HepG2 (cell line): ENCODE measurements around the gene KNL1.

Source experiments
- RAD51 ChIP-seq: fragments of 450-650 bp; IDR thresholded peaks from 2 replicates; pipeline ENCODE4 v1.6.1; 2016; ENCODE audit warnings: borderline replicate concordance
- TF ChIP-seq, protein P1 (sequence below), 2 experiments: fragments of 450-650 bp in 1 of 2; sonication (generic) in 1 of 2; formaldehyde crosslinking in 1 of 2; IDR thresholded peaks; 2 replicates each; pipeline versions ENCODE4 v1.6.1 to v1.8.0; 2016 to 2022; ENCODE audit warnings: antibody characterized with exemption in 1 of 2, mild to moderate bottlenecking in 1 of 2, missing genetic modification reagents in 1 of 2
- TF ChIP-seq, protein P2 (sequence below): sonication (generic); formaldehyde crosslinking; IDR thresholded peaks from 2 replicates; pipeline ENCODE4 v1.4.0; 2020; ENCODE audit warnings: mild to moderate bottlenecking, missing genetic modification reagents, borderline replicate concordance

DNA sequence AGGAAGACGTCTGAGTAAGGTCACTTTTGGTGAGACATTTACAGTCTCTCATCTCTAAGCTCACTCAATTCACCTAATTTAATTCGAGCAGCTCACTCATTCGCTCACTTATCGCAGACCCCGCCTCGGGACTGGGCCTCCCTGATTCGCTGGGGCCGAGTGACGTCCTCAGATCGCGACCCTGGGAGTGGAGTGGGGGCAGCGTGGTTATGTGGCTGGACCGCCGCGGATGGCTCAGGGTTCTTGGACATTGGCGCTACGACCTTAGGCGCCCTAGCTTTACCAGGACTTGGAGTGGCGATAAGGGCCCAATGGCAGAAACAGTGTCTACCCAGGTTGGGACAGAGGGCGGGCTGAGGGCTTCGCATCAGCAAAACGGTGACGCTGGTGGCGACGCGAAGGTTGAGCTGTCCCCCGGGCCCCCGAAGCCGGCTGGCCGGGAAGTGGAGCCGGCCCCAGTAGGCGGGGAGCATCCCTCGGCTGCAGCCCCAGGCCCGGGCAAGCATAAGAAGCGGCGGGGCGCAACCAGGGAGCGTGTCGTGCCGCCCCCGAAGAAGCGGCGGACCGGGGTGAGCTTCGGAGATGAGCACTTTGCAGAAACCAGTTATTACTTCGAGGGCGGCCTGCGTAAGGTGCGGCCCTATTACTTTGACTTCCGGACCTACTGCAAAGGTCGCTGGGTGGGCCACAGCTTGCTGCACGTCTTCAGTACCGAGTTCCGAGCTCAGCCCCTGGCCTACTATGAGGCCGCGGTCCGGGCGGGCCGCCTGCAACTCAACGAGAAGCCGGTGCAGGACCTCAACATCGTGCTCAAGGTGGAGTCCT is 24.7 kb upstream of the KNL1 start, which contains the start of gene RPUSD2:
- TF ChIP-seq, protein P1, sequence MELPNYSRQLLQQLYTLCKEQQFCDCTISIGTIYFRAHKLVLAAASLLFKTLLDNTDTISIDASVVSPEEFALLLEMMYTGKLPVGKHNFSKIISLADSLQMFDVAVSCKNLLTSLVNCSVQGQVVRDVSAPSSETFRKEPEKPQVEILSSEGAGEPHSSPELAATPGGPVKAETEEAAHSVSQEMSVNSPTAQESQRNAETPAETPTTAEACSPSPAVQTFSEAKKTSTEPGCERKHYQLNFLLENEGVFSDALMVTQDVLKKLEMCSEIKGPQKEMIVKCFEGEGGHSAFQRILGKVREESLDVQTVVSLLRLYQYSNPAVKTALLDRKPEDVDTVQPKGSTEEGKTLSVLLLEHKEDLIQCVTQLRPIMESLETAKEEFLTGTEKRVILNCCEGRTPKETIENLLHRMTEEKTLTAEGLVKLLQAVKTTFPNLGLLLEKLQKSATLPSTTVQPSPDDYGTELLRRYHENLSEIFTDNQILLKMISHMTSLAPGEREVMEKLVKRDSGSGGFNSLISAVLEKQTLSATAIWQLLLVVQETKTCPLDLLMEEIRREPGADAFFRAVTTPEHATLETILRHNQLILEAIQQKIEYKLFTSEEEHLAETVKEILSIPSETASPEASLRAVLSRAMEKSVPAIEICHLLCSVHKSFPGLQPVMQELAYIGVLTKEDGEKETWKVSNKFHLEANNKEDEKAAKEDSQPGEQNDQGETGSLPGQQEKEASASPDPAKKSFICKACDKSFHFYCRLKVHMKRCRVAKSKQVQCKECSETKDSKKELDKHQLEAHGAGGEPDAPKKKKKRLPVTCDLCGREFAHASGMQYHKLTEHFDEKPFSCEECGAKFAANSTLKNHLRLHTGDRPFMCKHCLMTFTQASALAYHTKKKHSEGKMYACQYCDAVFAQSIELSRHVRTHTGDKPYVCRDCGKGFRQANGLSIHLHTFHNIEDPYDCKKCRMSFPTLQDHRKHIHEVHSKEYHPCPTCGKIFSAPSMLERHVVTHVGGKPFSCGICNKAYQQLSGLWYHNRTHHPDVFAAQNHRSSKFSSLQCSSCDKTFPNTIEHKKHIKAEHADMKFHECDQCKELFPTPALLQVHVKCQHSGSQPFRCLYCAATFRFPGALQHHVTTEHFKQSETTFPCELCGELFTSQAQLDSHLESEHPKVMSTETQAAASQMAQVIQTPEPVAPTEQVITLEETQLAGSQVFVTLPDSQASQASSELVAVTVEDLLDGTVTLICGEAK (IDR thresholded peaks at IDR 0.05) = no peak
- TF ChIP-seq, protein P1 (CRISPR knock-in tag; IDR thresholded peaks at IDR 0.05) = peak; percentile 77
- TF ChIP-seq RAD51 = no peak
- TF ChIP-seq, protein P2, sequence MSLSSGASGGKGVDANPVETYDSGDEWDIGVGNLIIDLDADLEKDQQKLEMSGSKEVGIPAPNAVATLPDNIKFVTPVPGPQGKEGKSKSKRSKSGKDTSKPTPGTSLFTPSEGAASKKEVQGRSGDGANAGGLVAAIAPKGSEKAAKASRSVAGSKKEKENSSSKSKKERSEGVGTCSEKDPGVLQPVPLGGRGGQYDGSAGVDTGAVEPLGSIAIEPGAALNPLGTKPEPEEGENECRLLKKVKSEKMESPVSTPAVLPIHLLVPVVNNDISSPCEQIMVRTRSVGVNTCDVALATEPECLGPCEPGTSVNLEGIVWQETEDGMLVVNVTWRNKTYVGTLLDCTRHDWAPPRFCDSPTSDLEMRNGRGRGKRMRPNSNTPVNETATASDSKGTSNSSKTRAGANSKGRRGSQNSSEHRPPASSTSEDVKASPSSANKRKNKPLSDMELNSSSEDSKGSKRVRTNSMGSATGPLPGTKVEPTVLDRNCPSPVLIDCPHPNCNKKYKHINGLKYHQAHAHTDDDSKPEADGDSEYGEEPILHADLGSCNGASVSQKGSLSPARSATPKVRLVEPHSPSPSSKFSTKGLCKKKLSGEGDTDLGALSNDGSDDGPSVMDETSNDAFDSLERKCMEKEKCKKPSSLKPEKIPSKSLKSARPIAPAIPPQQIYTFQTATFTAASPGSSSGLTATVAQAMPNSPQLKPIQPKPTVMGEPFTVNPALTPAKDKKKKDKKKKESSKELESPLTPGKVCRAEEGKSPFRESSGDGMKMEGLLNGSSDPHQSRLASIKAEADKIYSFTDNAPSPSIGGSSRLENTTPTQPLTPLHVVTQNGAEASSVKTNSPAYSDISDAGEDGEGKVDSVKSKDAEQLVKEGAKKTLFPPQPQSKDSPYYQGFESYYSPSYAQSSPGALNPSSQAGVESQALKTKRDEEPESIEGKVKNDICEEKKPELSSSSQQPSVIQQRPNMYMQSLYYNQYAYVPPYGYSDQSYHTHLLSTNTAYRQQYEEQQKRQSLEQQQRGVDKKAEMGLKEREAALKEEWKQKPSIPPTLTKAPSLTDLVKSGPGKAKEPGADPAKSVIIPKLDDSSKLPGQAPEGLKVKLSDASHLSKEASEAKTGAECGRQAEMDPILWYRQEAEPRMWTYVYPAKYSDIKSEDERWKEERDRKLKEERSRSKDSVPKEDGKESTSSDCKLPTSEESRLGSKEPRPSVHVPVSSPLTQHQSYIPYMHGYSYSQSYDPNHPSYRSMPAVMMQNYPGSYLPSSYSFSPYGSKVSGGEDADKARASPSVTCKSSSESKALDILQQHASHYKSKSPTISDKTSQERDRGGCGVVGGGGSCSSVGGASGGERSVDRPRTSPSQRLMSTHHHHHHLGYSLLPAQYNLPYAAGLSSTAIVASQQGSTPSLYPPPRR (CRISPR knock-in tag) = no peak
